Measurements from ENCODE around the gene B3GNT3. TPM values are rescaled to one million over a fixed set of nuclear protein-coding genes. Genes with fewer than 3 reads are reported as not detected.

The B3GNT3 gene
- total RNA-seq, 1 experiment from 2014 or later: 39.5 TPM

DNA sequence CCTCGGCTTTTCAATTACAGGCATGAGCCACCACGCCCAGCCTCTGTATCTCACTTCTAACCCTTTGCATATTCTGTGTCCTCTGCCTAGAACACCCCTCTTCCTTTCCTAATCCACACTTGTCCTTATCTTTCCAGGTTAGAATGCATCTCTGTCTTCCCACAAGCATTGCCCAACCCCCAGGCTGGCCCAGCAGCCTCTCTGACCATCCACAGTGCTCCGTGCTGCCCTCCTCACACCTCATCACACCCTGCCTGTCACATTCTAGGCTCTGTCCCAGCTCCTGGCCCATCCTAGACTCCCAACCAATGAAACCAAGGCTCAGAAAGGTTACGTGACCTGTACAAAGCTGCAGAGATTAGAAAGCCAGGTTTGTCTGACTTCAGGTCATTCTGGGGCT is 41.6 kb downstream of the B3GNT3 start:
- no peak for TF ChIP-seq CTCF (conservative IDR thresholded peaks at IDR 0.05; ENCODE audit: low read depth, low read length)
- no peak for TF ChIP-seq EZH2phosphoT487 (IDR thresholded peaks at IDR 0.05; ENCODE audit: borderline replicate concordance, low read length)
- no peak for TF ChIP-seq EZH2 (IDR thresholded peaks at IDR 0.05; ENCODE audit: low read length, unreplicated experiment)
- no peak for DNase-seq
- intact Hi-C loops (cut with micrococcal nuclease): no loop called here
- no peak overlapping the region for H2AFZ ChIP-seq (ENCODE audit: low read length)
- CTCF ChIA-PET: no interaction called here
- H3K4me1 ChIP-seq (ENCODE audit: insufficient read depth, low read length): peaks cover 6% of the 10 kb centered on the region; the same call in 1 of the 2 replicates
- ATAC-seq: no peak
- no peaks in the 10 kb centered on the region for H3K9me3 ChIP-seq (ENCODE audit: low read length)
- H4K20me1 ChIP-seq (ENCODE audit: low read length): no peaks in the 10 kb centered on the region
- H3K4me3 ChIP-seq (ENCODE audit: low read length): no peak overlapping the region
- POLR2A ChIA-PET (ENCODE audit: unreplicated experiment): no interaction called here
- H3K27me3 ChIP-seq (ENCODE audit: low read length): no peaks in the 10 kb centered on the region
- H3K79me2 ChIP-seq (ENCODE audit: low read length): no peaks in the 10 kb centered on the region
- H3K27ac ChIP-seq (ENCODE audit: low read length): no peak overlapping the region
- H3F3A ChIP-seq (ENCODE audit: low read length, unreplicated experiment): no peaks in the 10 kb centered on the region
- H3K9me2 ChIP-seq (replicated peaks; ENCODE audit: low read length): no peaks in the 10 kb centered on the region
- no peak overlapping the region for H3K4me2 ChIP-seq (ENCODE audit: low read length)
- H3K9ac ChIP-seq (ENCODE audit: low read length): no peak overlapping the region
- BruUV-seq (replicated peaks): no TSS peak
- H3K36me3 ChIP-seq (ENCODE audit: low read depth, low read length): no peaks in the 10 kb centered on the region

GRCh38 chr19:17837972-17838371 is 43.0 kb downstream of the B3GNT3 start:
- H3K4me3 ChIP-seq (ENCODE audit: low read length): no peak overlapping the region
- H3K4me1 ChIP-seq (ENCODE audit: insufficient read depth, low read length): peaks cover 13% of the 10 kb centered on the region; the same call in 1 of the 2 replicates
- no TSS peak for BruUV-seq (replicated peaks)
- no peaks in the 10 kb centered on the region for H3K36me3 ChIP-seq (ENCODE audit: low read depth, low read length)
- no peak overlapping the region for H2AFZ ChIP-seq (ENCODE audit: low read length)
- no peaks in the 10 kb centered on the region for H4K20me1 ChIP-seq (ENCODE audit: low read length)
- H3K27me3 ChIP-seq (ENCODE audit: low read length): no peaks in the 10 kb centered on the region
- intact Hi-C loops (cut with micrococcal nuclease): no loop called here
- H3K27ac ChIP-seq (ENCODE audit: low read length): no peak overlapping the region
- H3F3A ChIP-seq (ENCODE audit: low read length, unreplicated experiment): no peaks in the 10 kb centered on the region
- DNase-seq: no peak
- ChIA-PET POLR2A (ENCODE audit: unreplicated experiment) (no interaction called here), CTCF (no interaction called here)
- no peak overlapping the region for H3K9ac ChIP-seq (ENCODE audit: low read length)
- H3K79me2 ChIP-seq (ENCODE audit: low read length): peaks cover 8% of the 10 kb centered on the region
- H3K4me2 ChIP-seq (ENCODE audit: low read length): no peak overlapping the region
- TF ChIP-seq EZH2phosphoT487 (IDR thresholded peaks at IDR 0.05; ENCODE audit: borderline replicate concordance, low read length) (no peak), EZH2 (IDR thresholded peaks at IDR 0.05; ENCODE audit: low read length, unreplicated experiment) (no peak), CTCF (conservative IDR thresholded peaks at IDR 0.05; ENCODE audit: low read depth, low read length) (no peak)
- H3K9me3 ChIP-seq (ENCODE audit: low read length): no peaks in the 10 kb centered on the region
- no peak for ATAC-seq
- no peaks in the 10 kb centered on the region for H3K9me2 ChIP-seq (replicated peaks; ENCODE audit: low read length)

GRCh38 chr19:17840019-17840418 is 45.1 kb downstream of the B3GNT3 start:
- BruUV-seq (replicated peaks): no TSS peak
- H3K4me1 ChIP-seq (ENCODE audit: insufficient read depth, low read length): peaks cover 19% of the 10 kb centered on the region
- ChIA-PET CTCF (no interaction called here), POLR2A (ENCODE audit: unreplicated experiment) (no interaction called here)
- no peak for DNase-seq
- H3K4me3 ChIP-seq (ENCODE audit: low read length): no peak overlapping the region
- no peaks in the 10 kb centered on the region for H3K36me3 ChIP-seq (ENCODE audit: low read depth, low read length)
- no peak for ATAC-seq
- no peak overlapping the region for H3K9ac ChIP-seq (ENCODE audit: low read length)
- H3K9me2 ChIP-seq (replicated peaks; ENCODE audit: low read length): no peaks in the 10 kb centered on the region
- no peak overlapping the region for H2AFZ ChIP-seq (ENCODE audit: low read length)
- no peak overlapping the region for H3K4me2 ChIP-seq (ENCODE audit: low read length)
- no peaks in the 10 kb centered on the region for H3F3A ChIP-seq (ENCODE audit: low read length, unreplicated experiment)
- H3K27ac ChIP-seq (ENCODE audit: low read length): no peak overlapping the region
- no peaks in the 10 kb centered on the region for H3K27me3 ChIP-seq (ENCODE audit: low read length)
- peaks cover 14% of the 10 kb centered on the region for H3K79me2 ChIP-seq (ENCODE audit: low read length)
- H3K9me3 ChIP-seq (ENCODE audit: low read length): no peaks in the 10 kb centered on the region
- no peaks in the 10 kb centered on the region for H4K20me1 ChIP-seq (ENCODE audit: low read length)
- no peak for TF ChIP-seq EZH2phosphoT487 (IDR thresholded peaks at IDR 0.05; ENCODE audit: borderline replicate concordance, low read length)
- TF ChIP-seq CTCF (conservative IDR thresholded peaks at IDR 0.05; ENCODE audit: low read depth, low read length): no peak
- no peak for TF ChIP-seq EZH2 (IDR thresholded peaks at IDR 0.05; ENCODE audit: low read length, unreplicated experiment)
- intact Hi-C loops (cut with micrococcal nuclease): loop anchor here (5.0 kb wide), 1 partner anchor 223 kb away; no protein-coding TSS in a partner anchor
